H9 (cell line): Measurements from ENCODE around the gene CWC27. TPM values are rescaled to one million over a fixed set of nuclear protein-coding genes. Genes with fewer than 3 reads are reported as not detected.

Experiments
- DNase-seq: peaks from one replicate; pipeline ENCODE4 v3.0.0-alpha.2; 2017
- H2AFZ ChIP-seq: one replicate; pipeline ENCODE4 v1.6.1; 2013; ENCODE audit warnings: mild to moderate bottlenecking, low read length, control low read depth, moderate library complexity
- H2AK5ac ChIP-seq: 2 replicates; pipeline ENCODE4 v1.6.1; 2013; ENCODE audit warnings: low read length, control low read depth, mixed read lengths; ENCODE audit not compliant: insufficient read length
- H2BK120ac ChIP-seq: one replicate; pipeline ENCODE4 v1.6.1; 2013; ENCODE audit warnings: low read depth, mild to moderate bottlenecking, low read length, control low read depth, inconsistent platforms; ENCODE audit not compliant: poor library complexity, severe bottlenecking
- H2BK12ac ChIP-seq: 2 replicates; pipeline ENCODE4 v1.6.1; 2013; ENCODE audit warnings: low read length, control low read depth, mixed read lengths, low read depth; ENCODE audit not compliant: insufficient read length
- H2BK15ac ChIP-seq: 2 replicates; pipeline ENCODE4 v1.6.1; 2013; ENCODE audit warnings: low read depth, low read length, control low read depth
- H2BK20ac ChIP-seq: one replicate; pipeline ENCODE4 v1.6.1; 2013; ENCODE audit warnings: low read depth, mild to moderate bottlenecking, low read length, control low read depth, inconsistent platforms; ENCODE audit not compliant: poor library complexity, severe bottlenecking
- H2BK5ac ChIP-seq: 2 replicates; pipeline ENCODE4 v1.6.1; 2013; ENCODE audit warnings: low read length, control low read depth, mixed read lengths; ENCODE audit not compliant: insufficient read length
- H3K14ac ChIP-seq: 2 replicates; pipeline ENCODE4 v1.6.1; 2013; ENCODE audit warnings: low read length, control low read depth; ENCODE audit not compliant: insufficient read depth
- H3K18ac ChIP-seq: 2 replicates; pipeline ENCODE4 v1.6.1; 2013; ENCODE audit warnings: low read depth, mild to moderate bottlenecking, mixed read lengths, low read length, control low read depth; ENCODE audit not compliant: insufficient read length
- H3K23ac ChIP-seq: 2 replicates; pipeline ENCODE4 v1.6.1; 2013; ENCODE audit warnings: low read length, control low read depth, mixed read lengths, low read depth; ENCODE audit not compliant: insufficient read length
- H3K23me2 ChIP-seq: 2 replicates; pipeline ENCODE4 v1.6.1; 2013; ENCODE audit warnings: low read depth, mild to moderate bottlenecking, mixed read lengths, low read length, control low read depth; ENCODE audit not compliant: insufficient read length, poor library complexity, severe bottlenecking
- H3K27ac ChIP-seq: 2 replicates; pipeline ENCODE4 v1.5.1; 2013; ENCODE audit warnings: low read length, control low read depth, mixed read lengths, low read depth; ENCODE audit not compliant: insufficient read length
- H3K27me3 ChIP-seq: 2 replicates; pipeline ENCODE4 v1.6.1; 2013; ENCODE audit warnings: low read length, control low read depth, inconsistent platforms; ENCODE audit not compliant: insufficient read depth
- H3K4ac ChIP-seq: 2 replicates; pipeline ENCODE4 v1.6.1; 2013; ENCODE audit warnings: low read depth, mild to moderate bottlenecking, control low read depth, inconsistent platforms, low read length, moderate library complexity
- H3K4me1 ChIP-seq: 2 replicates; pipeline ENCODE4 v1.6.1; 2013; ENCODE audit warnings: low read length, control low read depth, inconsistent platforms; ENCODE audit not compliant: insufficient read depth
- H3K4me2 ChIP-seq: 2 replicates; pipeline ENCODE4 v1.6.1; 2013; ENCODE audit warnings: low read length, control low read depth, mixed read lengths; ENCODE audit not compliant: insufficient read length, insufficient read depth
- H3K56ac ChIP-seq: 2 replicates; pipeline ENCODE4 v1.6.1; 2013; ENCODE audit warnings: low read depth, mild to moderate bottlenecking, mixed read lengths, low read length, control low read depth; ENCODE audit not compliant: insufficient read length
- H3K79me1 ChIP-seq: 2 replicates; pipeline ENCODE4 v1.6.1; 2013; ENCODE audit warnings: low read depth, mild to moderate bottlenecking, moderate library complexity, low read length, control low read depth, inconsistent platforms; ENCODE audit not compliant: insufficient read depth, poor library complexity, severe bottlenecking
- H3K79me2 ChIP-seq: 2 replicates; pipeline ENCODE4 v1.6.1; 2013; ENCODE audit warnings: low read length, control low read depth, inconsistent platforms; ENCODE audit not compliant: insufficient read depth
- H3K9ac ChIP-seq: 2 replicates; pipeline ENCODE4 v1.6.1; 2013; ENCODE audit warnings: low read length, control low read depth, mixed read lengths; ENCODE audit not compliant: insufficient read length; ENCODE audit errors: extremely low read depth
- H3K9me3 ChIP-seq: one replicate; pipeline ENCODE4 v1.6.1; 2013; ENCODE audit warnings: low read depth, low read length, inconsistent platforms; ENCODE audit not compliant: control insufficient read depth
- H3T11ph ChIP-seq: one replicate; pipeline ENCODE4 v1.6.1; 2013; ENCODE audit warnings: mild to moderate bottlenecking, low read length, control low read depth, inconsistent platforms
- H4K20me1 ChIP-seq: one replicate; pipeline ENCODE4 v1.6.1; 2013; ENCODE audit not compliant: control insufficient read depth, insufficient read length, insufficient read depth
- H4K5ac ChIP-seq: 2 replicates; pipeline ENCODE4 v1.6.1; 2013; ENCODE audit warnings: low read depth, mild to moderate bottlenecking, mixed read lengths, low read length, control low read depth; ENCODE audit not compliant: insufficient read length
- H4K8ac ChIP-seq: replicated peaks from 2 replicates; pipeline ENCODE4 v1.6.1; 2013; ENCODE audit warnings: low read length, control low read depth, mixed read lengths, low read depth; ENCODE audit not compliant: insufficient read length
- H4K91ac ChIP-seq: 2 replicates; pipeline ENCODE4 v1.6.1; 2013; ENCODE audit warnings: low read depth, mild to moderate bottlenecking, moderate library complexity, mixed read lengths, low read length, control low read depth; ENCODE audit not compliant: insufficient read length
- H3K27ac Mint-ChIP-seq, 3 experiments: 2 replicates in 2 of 3; 3 replicates in 1 of 3; pipeline ENCODE4 v1.8.0; 2020 to 2021; ENCODE audit warnings: mixed read lengths in 3 of 3, mild to moderate bottlenecking in 1 of 3, moderate library complexity in 1 of 3
- H3K27me3 Mint-ChIP-seq: 2 replicates; pipeline ENCODE4 v1.8.0; 2021; ENCODE audit warnings: low read depth, mild to moderate bottlenecking, moderate library complexity, mixed read lengths
- H3K36me3 Mint-ChIP-seq, 3 experiments: 2 replicates in 2 of 3; 3 replicates in 1 of 3; pipeline ENCODE4 v1.8.0; 2020 to 2021; ENCODE audit warnings: low read depth in 3 of 3, mixed read lengths in 3 of 3; ENCODE audit not compliant: insufficient read depth in 1 of 3
- H3K4me1 Mint-ChIP-seq, 2 experiments: 2 replicates each; pipeline ENCODE4 v1.8.0; 2020; ENCODE audit warnings: mixed read lengths in 2 of 2
- H3K4me3 Mint-ChIP-seq, 2 experiments: 2 replicates in 1 of 2; 3 replicates in 1 of 2; pipeline ENCODE4 v1.8.0; 2020 to 2021; ENCODE audit warnings: mild to moderate bottlenecking in 2 of 2, mixed read lengths in 2 of 2, moderate library complexity in 1 of 2
- H3K9me3 Mint-ChIP-seq, 2 experiments: 2 replicates in 1 of 2; 3 replicates in 1 of 2; pipeline ENCODE4 v1.8.0; 2020; ENCODE audit warnings: mild to moderate bottlenecking in 2 of 2, mixed read lengths in 2 of 2, moderate library complexity in 1 of 2
- CTCF ChIP-seq: fragments of 200-600 bp; sonication (generic); conservative IDR thresholded peaks from 3 replicates; pipeline ENCODE4 v1.8.0; 2021; ENCODE audit warnings: antibody characterized with exemption, mild to moderate bottlenecking
- WGBS: extraction: QIAGEN DNeasy Blood & Tissue Kit; methylation state at CpG from one replicate; pipeline ENCODE4 v1.1.7; 2013; ENCODE audit warnings: missing lambda C conversion rate, low lambda C conversion rate, mixed read lengths; ENCODE audit not compliant: insufficient read length; ENCODE audit errors: extremely low coverage; 5-methylcytosine and 5-hydroxymethylcytosine counted together
- total RNA-seq: library from RNA; stranded (reverse); gene quantifications from 2 replicates; pipeline ENCODE4 v1.2.1, GENCODE V29; 2021

CWC27 gene
- total RNA-seq, 1 experiment from 2014 or later: 41.9 TPM

- no peak for TF ChIP-seq CTCF
- H2AFZ ChIP-seq: no peak overlapping the region
- H3K9ac ChIP-seq: no peak overlapping the region
- H3K79me1 ChIP-seq: no peaks in the 10 kb centered on the region
- H2BK5ac ChIP-seq: no peak overlapping the region
- H3K4ac ChIP-seq: no peak overlapping the region
- no peak overlapping the region for H2BK12ac ChIP-seq
- H3K79me2 ChIP-seq: no peaks in the 10 kb centered on the region
- H3K23ac ChIP-seq: no peak overlapping the region
- peaks cover 10 to 28% of the 10 kb centered on the region in 2 experiments for H3K4me1 Mint-ChIP-seq
- H3T11ph ChIP-seq: no peak overlapping the region
- H2BK20ac ChIP-seq: no peak overlapping the region
- no peaks in the 10 kb centered on the region for H3K27me3 ChIP-seq
- H4K91ac ChIP-seq: no peak overlapping the region
- no peaks in the 10 kb centered on the region for H4K20me1 ChIP-seq
- no peak overlapping the region for H4K8ac ChIP-seq
- H2AK5ac ChIP-seq: no peak overlapping the region
- H3K9me3 Mint-ChIP-seq: peaks cover 0 to 6% of the 10 kb centered on the region in 2 experiments; a peak in 2 of 5 replicates
- no peak overlapping the region for H3K56ac ChIP-seq
- no peak overlapping the region for H4K5ac ChIP-seq
- peaks cover 0 to 5% (median 0%) of the 10 kb centered on the region in 3 experiments; a peak in 3 of 7 replicates for H3K36me3 Mint-ChIP-seq
- H3K27me3 Mint-ChIP-seq: no peaks in the 10 kb centered on the region; the same call in 1 of the 2 replicates
- H3K27ac ChIP-seq: no peak overlapping the region
- no peaks in the 10 kb centered on the region; the same call in 1 of the 2 replicates for H3K4me1 ChIP-seq
- H3K4me2 ChIP-seq: no peak overlapping the region
- no peak overlapping the region for H2BK15ac ChIP-seq
- no peaks in the 10 kb centered on the region for H3K23me2 ChIP-seq
- H3K27ac Mint-ChIP-seq: no peak overlapping the region
- no peaks in the 10 kb centered on the region for H3K9me3 ChIP-seq
- no peak overlapping the region for H2BK120ac ChIP-seq
- no peak overlapping the region for H3K14ac ChIP-seq
- no peak for DNase-seq
- no CpG with 5 or more reads among the region's 6 CpGs for WGBS
- no peak overlapping the region for H3K18ac ChIP-seq
- H3K4me3 Mint-ChIP-seq: no peak overlapping the region
Measured at GRCh38 chr5:65062469-65063083, 293.8 kb downstream of the CWC27 start.
